M059J (cell line): ENCODE results near the gene BRPF3. TPM values are rescaled to one million over a fixed set of nuclear protein-coding genes. Genes with fewer than 3 reads are reported as not detected.
A peak's percentile ranks its signal among the peaks of the same experiment; 100 is the strongest.

Experiments
- DNase-seq: peaks from one replicate; pipeline ENCODE4 v3.0.0-alpha.2; 2012; ENCODE audit warnings: low read depth
- total RNA-seq: library from RNA; depleted of rRNA; stranded (reverse); fragments of >200 nt; shearing (Covaris generic); gene quantifications from 2 replicates; pipeline ENCODE4 v1.2.3, GENCODE V29; 2014

BRPF3 gene
- total RNA-seq, 1 experiment from 2014 or later: 35.1 TPM

DNA sequence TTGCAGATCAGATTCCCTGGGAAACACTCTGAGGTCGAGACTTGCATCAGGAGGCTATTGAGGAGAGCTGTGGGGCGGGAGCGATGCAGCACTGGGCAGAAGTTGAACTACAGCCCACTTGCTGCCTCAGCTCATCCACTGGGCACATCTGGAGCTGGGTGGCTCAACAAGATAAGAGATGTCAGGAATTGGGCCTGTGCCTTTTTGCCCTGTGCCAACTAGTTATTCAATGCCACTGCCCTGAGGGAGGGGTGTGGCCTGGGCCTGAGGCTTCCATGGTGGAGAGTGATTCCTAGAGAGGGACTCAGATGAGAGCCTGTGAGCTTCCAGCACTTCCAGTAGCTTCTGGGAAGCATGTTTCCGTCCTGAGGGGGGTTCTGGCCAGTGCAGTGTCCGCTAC is 32.7 kb downstream of the BRPF3 start:
- no peak for DNase-seq

DNA sequence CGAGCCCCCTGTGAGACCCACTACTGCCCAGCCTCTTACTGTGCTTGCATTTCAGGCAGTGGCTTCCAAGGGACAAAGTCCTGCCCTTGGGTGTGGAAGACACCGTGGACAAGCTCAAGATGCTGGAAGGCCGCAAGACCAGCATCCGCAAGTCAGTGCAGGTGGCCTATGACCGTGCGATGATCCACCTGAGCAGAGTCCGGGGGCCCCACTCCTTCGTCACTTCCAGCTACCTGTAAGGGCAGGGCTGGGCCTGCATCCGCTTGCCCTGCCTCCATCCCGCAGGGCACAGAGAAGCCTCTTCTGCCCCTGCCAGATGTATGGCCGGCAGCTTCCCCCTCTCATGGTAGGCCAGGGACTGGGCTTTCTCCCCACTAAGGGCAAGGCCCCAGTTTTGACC is 33.8 kb downstream of the BRPF3 start:
- no peak for DNase-seq

DNA sequence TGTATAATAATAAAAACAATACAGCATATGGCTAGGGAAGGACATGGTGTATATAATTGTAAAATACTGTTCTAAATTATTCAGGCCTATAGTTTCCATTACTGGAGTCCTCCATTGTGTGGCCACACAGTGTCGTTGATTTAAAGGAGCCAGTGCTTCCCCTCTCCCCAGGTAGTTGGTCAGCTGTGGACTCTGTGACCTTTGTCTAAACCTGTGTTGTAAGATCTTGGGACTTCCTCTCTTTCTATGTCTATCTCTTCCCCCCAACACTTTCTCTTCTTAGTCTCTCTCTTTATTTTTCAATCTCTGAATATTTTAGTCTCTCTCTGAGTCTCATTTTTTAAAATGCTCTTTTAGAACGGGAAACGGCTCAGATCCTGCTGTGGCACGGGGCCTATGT is 35.6 kb downstream of the BRPF3 start:
- no peak for DNase-seq

DNA sequence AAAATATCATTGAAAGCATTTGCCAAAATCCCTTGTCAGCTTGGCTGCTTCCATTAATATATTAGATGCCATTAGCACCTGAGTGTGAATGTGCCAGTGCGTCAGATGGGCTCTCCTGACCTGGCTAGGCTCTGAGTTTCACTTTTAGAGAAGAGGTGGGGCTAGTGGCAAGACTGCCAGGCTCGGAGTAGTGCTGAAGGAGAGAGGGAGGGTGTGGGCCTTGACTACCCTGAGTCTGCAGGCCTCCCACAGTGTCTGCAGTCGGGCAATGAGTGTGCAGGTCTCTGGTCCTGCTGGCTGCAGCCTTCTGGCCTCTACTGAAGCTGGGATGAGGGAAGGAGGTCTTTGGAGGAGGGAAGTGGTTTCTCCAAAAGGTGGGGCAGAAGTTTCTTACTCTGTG is 38.8 kb downstream of the BRPF3 start:
- no peak for DNase-seq

DNA sequence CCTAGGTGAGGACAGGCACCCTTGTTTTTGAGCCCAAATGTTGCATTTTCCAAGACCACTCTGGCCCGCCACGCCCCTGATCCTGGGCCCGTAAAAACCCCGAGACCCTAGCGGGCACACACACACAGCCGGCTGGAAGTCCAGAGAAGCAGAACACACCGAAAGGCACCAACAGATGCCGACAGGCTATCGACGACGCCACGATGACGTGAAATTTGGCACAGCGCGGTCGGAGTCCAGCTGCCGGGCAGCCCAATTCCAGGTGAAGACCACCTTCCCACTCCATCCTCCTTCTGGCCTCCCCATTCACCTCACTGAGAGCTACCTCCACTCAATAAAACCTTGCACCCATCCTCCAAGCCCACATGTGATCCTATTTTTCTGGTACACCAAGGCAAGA is 39.3 kb downstream of the BRPF3 start:
- DNase-seq: no peak

DNA sequence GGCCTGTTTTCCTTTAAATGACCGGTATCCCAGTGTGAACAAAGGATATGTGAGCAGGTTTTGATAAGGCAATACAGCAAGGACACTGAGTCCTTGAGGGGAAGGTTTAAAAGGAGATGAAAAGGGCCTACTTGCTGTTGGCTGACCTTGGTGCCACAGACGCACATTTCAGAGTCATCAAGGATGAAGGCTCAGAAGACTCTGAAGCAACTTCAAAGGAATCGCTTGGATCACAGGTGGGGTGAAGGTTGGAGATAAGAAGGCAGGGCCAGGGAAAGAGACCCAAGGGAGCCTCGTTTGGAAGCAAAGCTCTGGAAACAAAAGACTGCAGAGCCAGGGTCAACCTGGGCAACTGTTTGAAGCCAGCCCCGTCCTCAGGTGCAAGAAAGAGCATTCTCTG is 43.2 kb downstream of the BRPF3 start:
- DNase-seq: no peak

DNA sequence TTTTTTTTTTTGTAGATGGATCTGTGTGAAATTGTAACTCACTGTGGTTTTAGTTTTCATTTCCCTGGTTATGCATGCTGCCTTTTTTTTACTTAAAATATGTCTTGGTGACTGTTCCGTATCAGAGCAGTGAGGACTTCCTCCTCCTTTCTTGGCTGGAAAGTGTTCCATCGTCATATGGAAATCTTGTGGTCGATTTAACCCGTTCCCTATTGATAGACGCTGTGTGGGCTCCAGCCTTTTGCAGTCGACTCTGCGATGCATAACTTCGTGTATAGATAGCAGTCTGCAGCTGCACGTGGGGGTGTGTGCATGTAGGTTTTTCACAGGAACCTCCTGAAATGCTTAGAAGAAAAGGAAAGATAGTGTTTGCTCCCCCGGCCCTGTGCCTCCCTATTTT is 45.2 kb downstream of the BRPF3 start:
- DNase-seq: no peak

DNA sequence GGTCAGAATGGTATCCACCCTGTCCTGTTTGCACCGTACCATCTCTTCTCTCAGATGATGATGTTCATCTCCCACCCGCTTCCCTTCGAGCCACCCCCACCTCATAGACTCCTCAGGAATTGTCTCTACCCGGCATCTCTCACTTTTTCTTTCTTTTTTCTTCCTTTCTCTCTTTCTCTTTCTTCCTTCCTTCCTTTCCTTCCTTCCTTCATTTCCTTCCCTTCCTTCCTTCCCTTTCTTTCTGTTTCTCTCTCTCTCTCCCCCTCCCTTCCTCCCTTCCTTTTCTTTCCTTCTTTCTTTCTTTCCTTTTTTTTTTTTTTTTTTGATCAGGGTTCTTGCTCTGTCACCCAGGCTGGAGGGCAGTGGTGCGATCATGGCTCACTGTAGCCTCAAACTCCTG is 45.6 kb downstream of the BRPF3 start:
- DNase-seq: no peak

DNA sequence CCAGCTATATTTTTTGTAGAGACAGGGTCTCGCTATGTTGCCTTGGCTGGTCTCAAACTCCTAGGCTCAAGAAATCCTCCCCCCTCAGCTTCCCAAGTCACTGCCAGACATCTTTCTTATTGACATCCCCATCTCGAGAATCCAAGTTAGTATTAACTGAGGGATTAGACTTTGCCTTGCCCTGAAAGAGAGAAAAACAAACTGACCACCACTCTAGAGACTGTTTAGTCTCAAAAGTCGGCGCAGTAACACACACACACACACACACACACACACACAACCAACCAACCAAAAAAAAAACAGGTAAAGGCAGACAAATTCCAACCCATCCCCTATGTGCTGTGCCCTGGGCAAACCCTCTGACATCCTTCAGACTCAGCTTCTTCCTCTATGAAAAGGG is 46.1 kb downstream of the BRPF3 start:
- no peak for DNase-seq

DNA sequence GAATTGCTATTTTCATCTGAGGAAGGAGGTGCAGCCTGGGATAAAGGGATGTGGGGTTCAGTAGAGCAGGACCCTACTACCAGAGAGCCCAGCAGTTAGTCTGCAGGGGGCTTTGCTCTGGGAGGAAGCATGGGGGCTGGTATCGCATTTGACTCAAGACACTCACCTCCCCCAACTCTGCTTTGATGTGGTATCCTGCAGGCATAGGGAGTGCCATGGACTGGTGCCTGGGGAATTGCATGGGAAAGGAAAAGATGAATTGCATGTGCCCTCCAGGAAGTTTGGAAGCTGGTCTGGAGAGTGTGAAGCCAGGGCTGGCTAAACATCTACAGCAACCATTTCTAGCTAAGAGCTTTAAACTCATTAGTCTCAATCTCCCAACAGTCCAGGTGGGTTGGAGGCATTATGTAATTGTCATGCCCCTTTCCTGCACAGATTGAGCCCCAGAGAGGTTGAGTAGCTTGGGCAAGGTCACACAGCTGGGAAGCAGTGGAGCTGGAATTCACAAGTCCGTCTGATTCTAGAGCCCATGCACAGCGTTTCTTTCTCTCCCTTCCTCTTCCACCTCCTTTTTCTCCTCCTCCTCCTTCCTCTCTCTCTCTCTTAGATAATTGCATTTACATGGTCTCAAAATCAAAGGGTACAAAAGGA is 47.1 kb downstream of the BRPF3 start:
- no peak for DNase-seq

DNA sequence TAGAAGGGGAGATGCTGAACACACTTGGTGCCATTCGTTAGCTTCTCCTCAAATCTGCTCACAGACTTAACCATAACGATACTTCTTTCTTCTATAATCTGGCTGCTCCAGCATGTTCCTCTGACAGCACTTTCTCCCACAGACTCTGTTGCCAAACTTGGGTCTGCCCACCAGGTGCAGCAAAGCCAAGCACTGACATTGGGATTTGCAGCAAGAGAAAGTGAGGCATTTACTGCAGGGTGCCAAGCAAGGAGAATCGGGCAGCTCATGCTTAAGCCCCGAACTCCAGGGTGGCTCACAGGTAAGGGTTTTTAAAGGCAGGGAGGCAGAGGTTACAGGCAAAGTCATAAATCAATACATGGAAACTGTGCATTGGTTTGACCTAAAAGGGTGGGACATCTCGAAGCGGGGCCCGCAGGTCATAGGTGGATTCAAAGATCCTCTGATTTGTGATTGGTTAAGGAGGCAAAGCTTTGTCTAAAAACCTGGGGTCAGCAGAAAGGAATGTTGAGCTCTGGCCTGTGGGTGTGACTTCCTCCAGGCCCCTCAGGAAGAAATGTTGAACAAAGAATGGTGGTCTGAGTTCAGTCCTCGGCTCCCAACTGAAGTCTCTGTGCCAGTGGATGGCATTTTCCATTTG is 48.2 kb downstream of the BRPF3 start:
- DNase-seq: no peak

DNA sequence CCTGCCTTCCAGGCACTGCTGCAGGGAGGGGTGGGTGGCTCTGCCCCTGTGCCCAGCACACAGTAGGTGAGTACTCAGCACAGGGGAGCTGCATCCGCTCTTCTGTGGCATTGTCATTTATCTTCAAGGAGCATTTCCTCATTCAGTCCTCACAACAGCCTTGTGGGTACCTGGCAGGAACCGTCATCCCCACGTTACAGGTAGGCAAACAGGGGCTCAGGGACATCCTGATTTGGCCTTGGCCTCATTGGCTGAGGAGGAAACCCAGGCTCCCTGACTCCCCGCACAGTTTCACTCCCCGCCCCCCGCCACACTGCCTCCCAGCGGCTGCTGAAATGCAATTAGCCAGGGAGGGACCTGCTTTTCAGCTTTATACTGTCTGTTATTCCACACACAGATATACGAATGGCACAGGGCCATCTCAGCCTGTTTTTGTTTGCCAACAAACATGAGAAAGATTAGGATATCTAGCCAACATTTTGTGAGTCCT is 49.1 kb downstream of the BRPF3 start:
- DNase-seq: no peak

DNA sequence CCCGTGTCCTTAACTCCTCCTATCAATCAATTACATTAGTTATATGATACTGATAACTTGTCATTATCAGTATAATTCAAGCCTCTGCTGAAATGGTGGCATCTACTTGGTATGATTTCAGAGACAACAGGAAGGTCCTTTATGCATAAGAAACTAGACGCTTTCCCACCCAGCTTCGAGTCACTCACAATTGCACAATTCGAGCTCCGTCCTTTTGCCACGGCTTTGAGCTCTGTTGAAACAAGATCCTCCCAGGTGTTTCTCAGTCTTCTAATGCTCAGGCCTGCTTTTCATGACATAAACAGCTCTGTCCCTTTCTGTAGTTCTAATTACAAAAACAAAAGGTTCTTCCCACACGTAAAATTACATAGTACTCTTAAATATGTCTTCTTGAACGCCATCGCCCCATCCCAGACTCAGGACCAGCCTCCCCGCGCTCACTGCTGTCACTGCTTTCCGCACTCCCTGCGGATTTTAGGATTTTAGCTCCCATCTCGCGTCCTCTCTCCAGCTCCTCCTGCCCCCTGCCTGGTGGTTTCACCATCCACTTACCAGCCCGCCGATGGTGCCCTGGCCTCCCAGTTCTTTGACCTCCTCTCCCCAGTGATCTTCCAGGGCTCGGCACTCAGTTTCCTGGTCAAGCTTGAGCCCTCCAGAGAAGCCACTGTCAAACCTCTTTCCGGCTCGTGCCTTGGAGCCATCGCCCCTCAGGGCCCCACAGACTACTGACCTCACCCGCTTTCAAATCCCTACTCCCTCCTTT is 50.1 kb downstream of the BRPF3 start:
- DNase-seq: no peak

DNA sequence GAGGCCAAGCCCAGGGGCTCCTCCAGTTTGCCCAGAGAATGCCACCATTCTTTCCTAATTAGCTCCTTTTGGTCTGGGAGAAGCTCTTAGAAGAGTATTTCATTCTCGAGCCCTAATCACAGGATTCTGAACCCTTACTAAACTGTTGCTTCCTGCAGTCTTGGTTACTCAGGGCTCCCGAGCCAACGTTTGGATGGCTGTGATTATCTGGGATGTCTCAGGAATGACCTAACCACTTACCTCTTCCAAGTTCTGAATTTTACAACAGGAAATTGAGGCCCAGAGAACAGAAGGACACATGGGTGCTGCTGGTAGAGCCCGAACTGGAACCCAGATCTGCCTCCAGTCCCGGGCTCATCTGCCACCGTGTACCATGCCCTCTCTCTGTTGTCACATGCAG is 51.1 kb downstream of the BRPF3 start:
- DNase-seq: peak; percentile 53

DNA sequence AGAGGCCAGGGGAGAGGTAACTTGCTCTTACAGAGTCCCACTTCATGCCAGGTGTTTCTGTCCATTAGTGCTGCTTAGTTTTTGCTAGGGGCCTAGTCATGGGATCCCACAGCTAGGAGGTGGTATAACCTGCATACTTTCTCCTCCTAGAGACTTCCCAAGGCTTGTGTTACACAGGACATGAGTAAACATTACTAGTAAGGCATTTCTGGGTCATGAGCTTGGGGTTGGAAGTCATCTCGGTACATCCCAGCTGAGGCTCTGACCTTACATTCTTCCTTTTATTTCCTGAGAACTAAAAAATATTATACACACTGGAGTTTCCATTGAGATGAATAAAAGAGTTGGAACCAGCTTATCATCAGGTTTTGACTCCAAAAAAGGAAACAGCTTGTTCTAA is 52.4 kb downstream of the BRPF3 start:
- peak; percentile 67 for DNase-seq

DNA sequence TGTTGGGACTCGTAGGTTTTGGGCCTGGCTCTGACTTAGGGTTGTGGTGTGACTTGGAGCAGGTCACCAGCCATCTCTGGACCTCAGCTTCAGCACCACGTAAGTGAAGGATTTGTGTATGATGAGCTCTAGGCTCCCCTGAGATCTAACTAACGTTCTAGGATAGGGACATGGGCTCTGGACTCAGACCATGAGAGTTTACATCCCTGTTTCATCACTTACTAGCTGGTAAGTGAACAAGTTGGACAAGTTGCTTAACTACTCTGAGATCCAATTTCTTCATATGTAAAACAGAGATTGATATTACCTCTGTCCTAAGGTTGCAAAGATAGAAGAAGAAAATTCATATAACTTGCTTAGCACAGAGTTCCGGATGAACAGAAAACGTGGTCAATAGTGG is 53.0 kb downstream of the BRPF3 start:
- DNase-seq: no peak

DNA sequence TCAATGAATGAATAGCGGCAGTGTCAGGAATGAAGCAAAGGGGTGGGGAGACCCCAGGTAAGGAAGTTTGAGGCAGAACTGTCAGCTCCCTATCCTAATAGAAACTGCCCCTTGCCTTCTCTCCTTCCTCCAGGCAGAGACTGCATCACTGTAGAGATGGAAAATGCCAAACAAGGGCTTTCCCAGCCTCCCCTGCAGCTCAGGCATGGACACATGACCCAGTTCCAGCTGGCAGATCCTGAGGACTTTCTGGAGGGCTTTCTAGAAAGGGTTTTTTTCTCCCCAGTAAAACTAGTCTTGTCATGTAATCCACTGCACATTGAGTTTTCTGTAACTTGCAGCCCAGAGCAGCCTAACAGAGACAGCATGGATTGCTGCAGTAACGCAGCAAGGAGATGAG is 55.5 kb downstream of the BRPF3 start:
- no peak for DNase-seq

DNA sequence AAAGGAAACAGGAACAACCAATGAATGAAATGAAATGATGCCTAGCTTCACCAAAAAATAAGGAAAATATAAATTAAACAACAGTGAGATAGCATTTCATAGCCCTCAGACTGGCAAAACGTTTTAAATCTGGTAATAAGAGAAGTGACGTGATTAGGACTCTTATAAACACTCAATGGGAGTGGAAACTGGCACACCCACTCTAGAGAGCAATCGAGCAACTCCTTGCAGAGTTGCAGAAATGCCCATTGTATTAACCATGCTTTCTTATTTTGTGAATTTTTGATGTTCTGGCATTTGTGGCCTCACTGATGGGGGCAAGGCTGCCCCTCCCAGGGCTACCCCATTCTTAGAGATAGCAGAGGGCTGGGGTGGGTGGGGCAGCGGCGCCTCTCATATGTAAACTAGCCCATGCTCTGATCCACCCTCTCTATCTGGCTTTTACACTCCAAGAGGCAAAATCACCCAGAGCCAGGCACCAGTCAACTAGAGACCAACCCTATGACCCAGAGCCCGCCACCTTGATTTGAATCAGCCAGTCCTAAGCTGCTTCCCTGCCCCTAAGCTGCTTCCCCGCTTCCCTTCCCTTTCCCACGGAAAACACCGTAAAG is 67.0 kb downstream of the BRPF3 start:
- DNase-seq: no peak

DNA sequence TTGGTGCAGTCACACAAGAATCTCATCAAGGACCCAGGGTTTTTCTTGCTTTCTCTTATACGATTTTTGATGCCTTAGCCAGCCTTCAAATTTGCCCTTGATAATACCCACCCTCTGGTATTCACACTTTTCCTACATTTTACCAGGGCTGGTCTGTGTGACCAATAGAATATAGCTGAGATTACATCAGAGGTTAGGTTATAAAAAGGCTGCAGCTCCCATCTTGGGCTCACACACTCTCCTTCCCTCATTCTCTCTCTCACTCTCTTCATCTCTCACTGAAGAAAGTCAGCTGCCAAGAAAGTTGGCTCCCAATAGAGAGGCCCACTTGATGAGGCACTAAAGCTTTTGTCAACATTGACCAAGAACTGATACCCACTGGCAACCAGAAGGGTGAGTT is 69.2 kb downstream of the BRPF3 start:
- DNase-seq: no peak

DNA sequence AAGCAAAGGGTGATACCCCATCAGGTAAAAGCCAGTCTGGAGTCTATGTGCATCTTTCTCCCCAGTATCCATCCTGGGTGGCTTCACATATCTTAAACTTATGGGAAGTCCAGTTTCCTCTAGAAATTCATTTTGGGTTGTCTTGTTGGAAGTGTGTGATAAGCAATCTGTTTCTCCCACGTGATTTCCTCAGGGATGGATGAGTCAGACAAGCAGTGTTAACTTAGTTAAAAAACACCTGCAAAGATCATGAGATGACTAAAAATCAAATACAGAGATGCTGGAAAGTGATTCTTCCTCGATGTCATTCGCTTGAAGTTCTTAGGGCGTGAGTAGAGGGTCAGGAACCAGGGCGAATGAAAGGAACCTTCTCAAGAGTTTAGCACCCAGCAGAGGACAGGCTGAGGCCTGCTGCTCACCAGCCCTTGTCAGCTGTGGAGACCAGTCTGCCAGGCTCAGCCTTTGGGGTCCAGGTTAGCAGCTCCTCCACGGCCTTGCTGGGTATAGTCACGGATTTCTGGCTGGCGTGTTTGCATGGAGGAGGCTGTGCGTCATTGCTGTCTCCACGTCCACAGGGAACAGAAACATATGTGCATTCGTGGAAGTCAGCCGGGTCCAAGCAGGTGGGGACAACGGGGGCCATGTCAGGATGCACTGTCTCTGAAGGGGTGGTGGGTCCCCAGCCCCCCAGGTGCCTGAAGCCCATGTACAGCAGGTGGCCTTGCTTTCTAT is 70.5 kb downstream of the BRPF3 start:
- DNase-seq: peak; percentile 60

DNA sequence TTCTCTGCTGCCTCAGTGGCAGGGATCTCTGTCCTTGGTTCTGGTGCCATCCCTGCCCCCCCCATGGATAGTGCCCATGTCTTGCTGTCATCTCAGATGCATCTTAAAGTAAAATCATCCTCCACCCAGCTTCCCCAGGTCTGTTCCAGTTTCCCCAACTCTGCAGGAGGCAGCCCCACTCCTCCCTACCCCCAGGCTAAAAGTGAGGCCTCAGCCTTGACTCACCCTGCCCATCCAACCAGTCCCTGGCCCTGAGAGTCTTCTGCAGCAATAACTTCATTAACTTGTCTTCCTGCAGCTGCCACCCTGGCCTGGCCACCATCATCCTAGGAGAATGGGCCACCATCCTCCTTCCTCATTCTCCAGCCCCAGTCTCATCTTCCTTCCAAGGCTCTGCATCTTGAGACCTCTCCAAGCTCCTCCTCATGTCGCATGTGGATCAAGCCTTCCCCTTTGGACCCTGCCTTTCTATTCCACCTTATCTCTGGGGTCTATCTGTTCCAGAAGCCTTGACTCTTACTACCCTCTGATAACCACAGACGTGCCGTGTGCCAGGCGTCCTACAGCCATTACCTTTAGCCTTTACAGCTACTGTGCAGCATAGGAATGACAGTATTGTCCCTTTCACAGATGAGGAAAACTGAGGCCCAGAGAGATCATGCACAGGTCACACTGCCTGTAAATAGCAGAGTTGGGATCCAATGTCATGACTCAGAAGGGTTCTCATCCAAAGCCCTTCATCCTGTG is 71.4 kb downstream of the BRPF3 start:
- DNase-seq: peak; percentile 80
